HT-29 (cell line): Measurements from ENCODE around the gene PSMD2. TPM values are rescaled to one million over a fixed set of nuclear protein-coding genes. Genes with fewer than 3 reads are reported as not detected.

Source experiments
- DNase-seq: peaks from one replicate; pipeline ENCODE4 v3.0.0-alpha.2; 2015; ENCODE audit warnings: low spot score
- total RNA-seq: library from RNA; depleted of rRNA; stranded (reverse); fragments of >200 nt; shearing (Covaris generic); gene quantifications from 2 replicates; pipeline ENCODE4 v1.2.3, GENCODE V29; 2014

Gene PSMD2
- total RNA-seq, 1 experiment from 2014 or later: 330 TPM

GRCh38 chr3:184315871-184316661 lies 17.0 kb downstream of the PSMD2 start:
- peak; percentile 25 for DNase-seq

GRCh38 chr3:184316792-184317191 lies 17.8 kb downstream of the PSMD2 start:
- DNase-seq: no peak

GRCh38 chr3:184317201-184317600 lies 18.2 kb downstream of the PSMD2 start:
- no peak for DNase-seq

- peak; percentile 91 for DNase-seq
Observed at GRCh38 chr3:184320104-184320445, 21.0 kb downstream of the PSMD2 start.

GRCh38 chr3:184321666-184322065 lies 22.6 kb downstream of the PSMD2 start:
- DNase-seq: no peak

GRCh38 chr3:184322731-184323487 lies 23.9 kb downstream of the PSMD2 start:
- DNase-seq: no peak

GRCh38 chr3:184323696-184324095 lies 24.7 kb downstream of the PSMD2 start:
- no peak for DNase-seq

- no peak for DNase-seq
Observed at GRCh38 chr3:184325269-184325668, 26.2 kb downstream of the PSMD2 start.

- DNase-seq: no peak
Observed at GRCh38 chr3:184325715-184326369, 26.8 kb downstream of the PSMD2 start.

GRCh38 chr3:184327171-184327570 lies 28.1 kb downstream of the PSMD2 start:
- DNase-seq: no peak

GRCh38 chr3:184328516-184328915 lies 29.5 kb downstream of the PSMD2 start:
- DNase-seq: no peak

- DNase-seq: no peak
Observed at GRCh38 chr3:184332370-184333090, 33.5 kb downstream of the PSMD2 start.

GRCh38 chr3:184333190-184333589 lies 34.1 kb downstream of the PSMD2 start:
- no peak for DNase-seq

GRCh38 chr3:184333700-184334099 lies 34.7 kb downstream of the PSMD2 start:
- DNase-seq: no peak

- DNase-seq: peak; percentile 54
Observed at GRCh38 chr3:184334470-184335158, 35.6 kb downstream of the PSMD2 start.

- peak; percentile 62 for DNase-seq
Observed at GRCh38 chr3:184335291-184335660, 36.2 kb downstream of the PSMD2 start.

GRCh38 chr3:184335661-184336546 lies 36.9 kb downstream of the PSMD2 start:
- peak; percentile 74 for DNase-seq

GRCh38 chr3:184336547-184337398 lies 37.7 kb downstream of the PSMD2 start:
- peak; percentile 54 for DNase-seq

- DNase-seq: no peak
Observed at GRCh38 chr3:184337399-184337714, 38.3 kb downstream of the PSMD2 start, which contains the start of gene FAM131A. FAM131A (plus strand) TSS chr3:184337600; CDS start chr3:184337631, 31 bp downstream.
